Smooth muscle cell (in vitro differentiated cells): ENCODE results near the gene KLHL36. TPM values are rescaled to one million over a fixed set of nuclear protein-coding genes. Genes with fewer than 3 reads are reported as not detected.

Source experiments
- DNase-seq: peaks from one replicate; lab custom pipeline; 2025; ENCODE audit not compliant: unreplicated experiment; lab: John Stamatoyannopoulos, UW
- H2AFZ ChIP-seq: fragments of 200-600 bp; sonication (generic); 2 replicates; pipeline ENCODE4 v1.6.0; 2016; ENCODE audit warnings: antibody characterized with exemption, low read depth, mild to moderate bottlenecking
- H3F3A ChIP-seq: fragments of 200-600 bp; sonication (generic); 2 replicates; pipeline ENCODE4 v1.6.0; 2017; ENCODE audit warnings: antibody characterized with exemption, low read depth
- H3K27ac ChIP-seq: fragments of 200-600 bp; sonication (generic); 2 replicates; pipeline ENCODE4 v1.5.1; 2016; ENCODE audit warnings: low read depth, mild to moderate bottlenecking
- H3K27me3 ChIP-seq: fragments of 200-600 bp; sonication (generic); 2 replicates; pipeline ENCODE4 v1.6.1; 2016; ENCODE audit warnings: low read depth, mild to moderate bottlenecking
- H3K36me3 ChIP-seq: fragments of 200-600 bp; sonication (generic); 2 replicates; pipeline ENCODE4 v1.5.1; 2016; ENCODE audit warnings: low read depth
- H3K4me1 ChIP-seq: fragments of 200-600 bp; sonication (generic); 2 replicates; pipeline ENCODE4 v1.5.1; 2016; ENCODE audit warnings: low read depth
- H3K4me2 ChIP-seq: fragments of 200-600 bp; sonication (generic); 2 replicates; pipeline ENCODE4 v1.6.0; 2016; ENCODE audit warnings: mild to moderate bottlenecking
- H3K4me3 ChIP-seq: fragments of 200-600 bp; sonication (generic); 2 replicates; pipeline ENCODE4 v1.5.1; 2016; ENCODE audit warnings: mild to moderate bottlenecking
- H3K79me2 ChIP-seq: fragments of 200-600 bp; sonication (generic); 2 replicates; pipeline ENCODE4 v1.6.0; 2016; ENCODE audit warnings: low read depth, mild to moderate bottlenecking
- H3K9ac ChIP-seq: fragments of 200-600 bp; sonication (generic); 2 replicates; pipeline ENCODE4 v1.6.0; 2016; ENCODE audit warnings: low read depth
- H3K9me3 ChIP-seq: fragments of 200-600 bp; sonication (generic); replicated peaks from 2 replicates; pipeline ENCODE4 v1.5.1; 2016; ENCODE audit warnings: low read depth
- H4K20me1 ChIP-seq: fragments of 200-600 bp; sonication (generic); 2 replicates; pipeline ENCODE4 v1.6.0; 2016; ENCODE audit warnings: low read depth
- WGBS: methylation state at CpG from one replicate; pipeline ENCODE4 v1.1.7; 2016; ENCODE audit warnings: low lambda C conversion rate; 5-methylcytosine and 5-hydroxymethylcytosine counted together
- polyA plus RNA-seq: library from polyadenylated mRNA; unstranded; fragments of >200 nt; fragmentation: Nextera tagmentation; extraction: Ambion mirVana; gene quantifications from 2 replicates; pipeline ENCODE4 v1.2.1, GENCODE V29; 2016
- total RNA-seq: library from RNA; depleted of rRNA; stranded (reverse); fragments of >200 nt; gene quantifications from 2 replicates; pipeline ENCODE4 v1.2.3, GENCODE V29; 2014
- TF ChIP-seq, protein P1 (sequence below): fragments of 200-600 bp; sonication (generic); IDR thresholded peaks from 2 replicates; pipeline ENCODE4 v1.5.1; 2017; ENCODE audit warnings: borderline replicate concordance, mild to moderate bottlenecking, antibody characterized with exemption; ENCODE audit not compliant: insufficient read depth, poor library complexity, severe bottlenecking

KLHL36 gene
- total and polyA plus RNA-seq, 2 experiments from 2014 or later: 18.0 to 35.4 TPM

DNA sequence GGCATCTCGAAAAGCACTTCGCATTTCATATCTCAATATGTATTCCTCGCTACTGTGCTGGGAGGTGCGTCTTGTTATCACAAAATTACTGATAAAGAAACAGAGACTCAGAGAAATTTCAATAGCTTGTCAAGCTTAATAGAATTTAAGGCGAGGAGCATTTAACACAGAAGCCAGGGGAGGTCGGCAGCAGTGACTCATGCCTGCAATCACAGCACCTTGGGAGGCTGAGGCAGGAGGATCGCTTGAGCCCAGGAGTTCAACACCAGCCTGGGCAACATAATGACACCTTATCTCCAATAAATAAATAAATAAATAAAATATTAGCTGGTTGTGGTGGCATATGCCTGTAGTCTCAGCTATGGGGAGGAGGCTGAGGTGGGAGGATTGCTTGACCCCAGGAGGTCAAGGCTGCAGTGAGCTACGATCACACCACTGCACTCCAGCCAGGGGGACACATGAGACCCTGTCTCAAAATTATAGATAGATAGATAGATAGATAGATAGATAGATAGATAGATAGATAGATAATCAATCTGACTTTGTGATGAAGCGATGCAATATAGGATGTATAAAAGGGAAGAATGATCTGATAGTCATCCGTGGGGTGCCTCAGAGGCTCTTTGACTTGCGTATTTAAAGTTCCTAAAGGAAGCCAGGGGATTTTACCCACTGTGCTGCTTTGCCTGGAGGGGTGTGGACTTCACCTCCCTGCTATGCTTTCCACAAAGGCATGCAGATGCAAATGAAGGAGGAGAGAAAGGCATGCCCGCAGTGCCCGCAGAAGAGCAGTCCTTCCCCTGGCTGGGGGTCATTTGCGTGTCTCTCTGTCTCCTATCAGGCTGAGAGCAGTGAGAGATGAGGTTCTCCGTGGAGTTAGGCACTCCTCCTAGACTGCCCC lies 35.6 kb downstream of the KLHL36 start:
- Histone ChIP-seq H2AFZ (no peak overlapping the region), H3K4me1 (peaks cover 3% of the 10 kb centered on the region), H3K36me3 (no peaks in the 10 kb centered on the region), H3K4me2 (no peak overlapping the region), H3K27me3 (no peaks in the 10 kb centered on the region), H3K9me3 (no peaks in the 10 kb centered on the region), H3F3A (no peaks in the 10 kb centered on the region), H3K27ac (no peak overlapping the region), H4K20me1 (no peaks in the 10 kb centered on the region), H3K4me3 (no peak overlapping the region), H3K9ac (no peak overlapping the region), H3K79me2 (no peaks in the 10 kb centered on the region)
- TF ChIP-seq, protein P1, sequence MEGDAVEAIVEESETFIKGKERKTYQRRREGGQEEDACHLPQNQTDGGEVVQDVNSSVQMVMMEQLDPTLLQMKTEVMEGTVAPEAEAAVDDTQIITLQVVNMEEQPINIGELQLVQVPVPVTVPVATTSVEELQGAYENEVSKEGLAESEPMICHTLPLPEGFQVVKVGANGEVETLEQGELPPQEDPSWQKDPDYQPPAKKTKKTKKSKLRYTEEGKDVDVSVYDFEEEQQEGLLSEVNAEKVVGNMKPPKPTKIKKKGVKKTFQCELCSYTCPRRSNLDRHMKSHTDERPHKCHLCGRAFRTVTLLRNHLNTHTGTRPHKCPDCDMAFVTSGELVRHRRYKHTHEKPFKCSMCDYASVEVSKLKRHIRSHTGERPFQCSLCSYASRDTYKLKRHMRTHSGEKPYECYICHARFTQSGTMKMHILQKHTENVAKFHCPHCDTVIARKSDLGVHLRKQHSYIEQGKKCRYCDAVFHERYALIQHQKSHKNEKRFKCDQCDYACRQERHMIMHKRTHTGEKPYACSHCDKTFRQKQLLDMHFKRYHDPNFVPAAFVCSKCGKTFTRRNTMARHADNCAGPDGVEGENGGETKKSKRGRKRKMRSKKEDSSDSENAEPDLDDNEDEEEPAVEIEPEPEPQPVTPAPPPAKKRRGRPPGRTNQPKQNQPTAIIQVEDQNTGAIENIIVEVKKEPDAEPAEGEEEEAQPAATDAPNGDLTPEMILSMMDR: no peak
- 45% methylated on average over 15 of the region's 15 CpGs for WGBS
- DNase-seq: no peak

DNA sequence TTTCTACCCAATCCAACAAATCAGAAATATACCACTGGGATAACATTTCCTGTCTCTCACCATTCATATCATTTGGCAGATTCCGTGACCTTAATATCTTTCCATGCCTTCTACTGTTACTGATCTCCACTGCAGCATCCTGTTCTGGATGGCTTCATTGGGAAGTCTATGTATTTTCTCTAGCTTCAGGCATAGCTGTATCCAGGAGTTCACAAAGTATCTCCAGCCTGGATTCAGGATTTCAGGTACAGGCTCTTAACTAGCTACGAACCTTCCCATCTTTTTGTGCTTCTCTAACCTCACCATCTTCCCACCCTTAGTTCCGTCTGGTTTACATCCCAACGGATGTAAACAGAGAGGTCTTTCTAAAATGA lies 36.3 kb downstream of the KLHL36 start:
- 93% methylated on average over 4 of the region's 4 CpGs for WGBS
- Histone ChIP-seq H2AFZ (no peak overlapping the region), H3K27me3 (no peaks in the 10 kb centered on the region), H3K9me3 (no peaks in the 10 kb centered on the region), H3K4me2 (no peak overlapping the region), H3K4me1 (peaks cover 3% of the 10 kb centered on the region), H3K36me3 (no peaks in the 10 kb centered on the region), H3K9ac (no peak overlapping the region), H3K79me2 (no peaks in the 10 kb centered on the region), H3F3A (no peaks in the 10 kb centered on the region), H3K27ac (no peak overlapping the region), H3K4me3 (no peak overlapping the region), H4K20me1 (no peaks in the 10 kb centered on the region)
- TF ChIP-seq, protein P1: no peak
- DNase-seq: no peak

DNA sequence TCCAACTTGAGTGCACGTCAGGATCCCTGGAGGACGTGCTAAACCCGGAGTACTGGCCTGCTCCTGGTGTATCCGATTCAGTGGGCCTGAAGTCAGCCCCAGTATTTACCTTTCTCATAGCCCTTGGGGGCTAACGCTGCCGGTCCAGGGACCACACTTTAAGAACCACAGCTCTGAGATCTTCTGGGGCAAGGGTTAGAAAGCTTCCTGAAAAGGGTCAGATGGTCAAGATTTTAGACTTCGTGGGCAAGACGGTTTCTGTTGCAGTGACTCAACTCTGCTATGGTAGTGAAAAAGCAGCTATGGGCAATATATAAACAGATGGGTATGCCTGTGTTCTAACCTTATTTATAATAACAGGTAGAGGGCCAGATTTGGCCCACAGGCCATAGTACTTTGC lies 36.9 kb downstream of the KLHL36 start:
- TF ChIP-seq, protein P1: no peak
- no peaks in the 10 kb centered on the region for H3K9me3 ChIP-seq
- whole genome bisulfite sequencing: 82% methylated on average over 8 of the region's 8 CpGs
- no peaks in the 10 kb centered on the region for H4K20me1 ChIP-seq
- no peak overlapping the region for H3K4me3 ChIP-seq
- no peak overlapping the region for H3K27ac ChIP-seq
- no peak for DNase-seq
- no peak overlapping the region for H3K4me2 ChIP-seq
- H3F3A ChIP-seq: no peaks in the 10 kb centered on the region
- H3K4me1 ChIP-seq: peaks cover 3% of the 10 kb centered on the region
- no peaks in the 10 kb centered on the region for H3K36me3 ChIP-seq
- no peaks in the 10 kb centered on the region for H3K27me3 ChIP-seq
- no peaks in the 10 kb centered on the region for H3K79me2 ChIP-seq
- H3K9ac ChIP-seq: no peak overlapping the region
- H2AFZ ChIP-seq: no peak overlapping the region

- Histone ChIP-seq H3K4me3 (no peak overlapping the region), H3K27me3 (no peaks in the 10 kb centered on the region), H2AFZ (no peak overlapping the region), H3K9ac (no peak overlapping the region), H3K79me2 (no peaks in the 10 kb centered on the region), H3K4me1 (peaks cover 3% of the 10 kb centered on the region), H3K9me3 (no peaks in the 10 kb centered on the region), H3K4me2 (no peak overlapping the region), H3K27ac (no peak overlapping the region), H4K20me1 (no peaks in the 10 kb centered on the region), H3F3A (no peaks in the 10 kb centered on the region), H3K36me3 (no peaks in the 10 kb centered on the region)
- DNase-seq: no peak
- 89% methylated on average over 6 of the region's 6 CpGs for WGBS
- TF ChIP-seq, protein P1: no peak
Measured at GRCh38 chr16:84686707-84687298, 38.5 kb downstream of the KLHL36 start.
